Measurements from ENCODE around the gene RET. TPM values are rescaled to one million over a fixed set of nuclear protein-coding genes. Genes with fewer than 3 reads are reported as not detected.

The RET gene
- total RNA-seq, 2 donors from 2014 or later: 1.9 to 3.3 TPM

DNA sequence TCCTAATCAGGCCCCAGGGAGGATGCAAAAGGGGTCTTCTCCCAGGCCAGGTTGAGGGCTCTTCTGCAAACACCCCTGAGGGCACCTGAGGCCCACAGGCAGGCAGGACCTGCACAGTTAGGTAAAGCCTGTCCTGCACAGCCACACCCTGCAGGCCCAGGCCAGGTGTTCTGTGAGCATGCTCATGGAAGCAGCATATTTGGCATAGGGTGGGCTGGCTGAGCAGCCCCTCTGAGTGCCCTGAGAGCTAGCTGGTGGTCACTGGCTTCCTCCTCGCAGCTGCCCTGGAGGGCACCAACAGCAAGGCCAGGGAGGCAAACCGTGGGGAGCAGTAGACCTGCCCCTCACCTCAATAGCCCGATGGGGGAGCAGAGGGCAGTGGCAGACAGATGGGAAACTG is 3.7 kb upstream of the RET start:
- H3K27me3 ChIP-seq: peaks cover 8% of the 10 kb centered on the region
- no peaks in the 10 kb centered on the region for H3K4me1 ChIP-seq
- intact Hi-C loops (cut with DNase I): no loop called here
- no peak overlapping the region for H3K4me3 ChIP-seq
- no peaks in the 10 kb centered on the region for H3K36me3 ChIP-seq
- no peak for DNase-seq
- no peak overlapping the region for H3K9ac ChIP-seq (ENCODE audit: low read depth in 2 of 2, low read length in 2 of 2)
- no peaks in the 10 kb centered on the region for H3K9me3 ChIP-seq
- no peak overlapping the region for H3K27ac ChIP-seq
- TF ChIP-seq, protein P1, sequence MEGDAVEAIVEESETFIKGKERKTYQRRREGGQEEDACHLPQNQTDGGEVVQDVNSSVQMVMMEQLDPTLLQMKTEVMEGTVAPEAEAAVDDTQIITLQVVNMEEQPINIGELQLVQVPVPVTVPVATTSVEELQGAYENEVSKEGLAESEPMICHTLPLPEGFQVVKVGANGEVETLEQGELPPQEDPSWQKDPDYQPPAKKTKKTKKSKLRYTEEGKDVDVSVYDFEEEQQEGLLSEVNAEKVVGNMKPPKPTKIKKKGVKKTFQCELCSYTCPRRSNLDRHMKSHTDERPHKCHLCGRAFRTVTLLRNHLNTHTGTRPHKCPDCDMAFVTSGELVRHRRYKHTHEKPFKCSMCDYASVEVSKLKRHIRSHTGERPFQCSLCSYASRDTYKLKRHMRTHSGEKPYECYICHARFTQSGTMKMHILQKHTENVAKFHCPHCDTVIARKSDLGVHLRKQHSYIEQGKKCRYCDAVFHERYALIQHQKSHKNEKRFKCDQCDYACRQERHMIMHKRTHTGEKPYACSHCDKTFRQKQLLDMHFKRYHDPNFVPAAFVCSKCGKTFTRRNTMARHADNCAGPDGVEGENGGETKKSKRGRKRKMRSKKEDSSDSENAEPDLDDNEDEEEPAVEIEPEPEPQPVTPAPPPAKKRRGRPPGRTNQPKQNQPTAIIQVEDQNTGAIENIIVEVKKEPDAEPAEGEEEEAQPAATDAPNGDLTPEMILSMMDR (IDR thresholded peaks at IDR 0.05): no peak

DNA sequence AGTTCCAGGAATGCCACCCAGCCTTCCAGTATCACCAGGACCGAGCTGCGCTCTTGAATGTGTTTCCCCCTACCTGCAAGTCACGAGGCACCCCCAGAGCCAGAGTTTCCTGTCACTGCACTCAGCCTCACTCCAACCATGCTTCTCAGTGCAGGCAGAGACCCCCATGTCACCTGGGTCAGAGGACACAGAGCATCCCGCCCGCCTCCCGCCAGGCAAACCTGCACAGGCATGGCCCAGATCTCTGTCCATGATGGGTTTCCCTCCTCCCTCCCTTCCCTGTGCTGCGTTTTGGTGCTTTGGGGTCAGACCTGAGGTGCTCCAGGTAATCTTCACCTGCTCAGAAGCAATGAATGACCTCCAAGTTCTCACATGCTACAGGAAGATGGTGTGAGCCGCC is 3.1 kb upstream of the RET start:
- Histone ChIP-seq H3K4me3 (no peak overlapping the region), H3K9ac (ENCODE audit: low read depth in 2 of 2, low read length in 2 of 2) (no peak overlapping the region), H3K27me3 (peaks cover 13% of the 10 kb centered on the region), H3K9me3 (no peaks in the 10 kb centered on the region), H3K36me3 (no peaks in the 10 kb centered on the region), H3K27ac (no peak overlapping the region), H3K4me1 (no peaks in the 10 kb centered on the region)
- intact Hi-C loops (cut with DNase I): no loop called here
- TF ChIP-seq, protein P1 (IDR thresholded peaks at IDR 0.05): no peak
- no peak for DNase-seq

DNA sequence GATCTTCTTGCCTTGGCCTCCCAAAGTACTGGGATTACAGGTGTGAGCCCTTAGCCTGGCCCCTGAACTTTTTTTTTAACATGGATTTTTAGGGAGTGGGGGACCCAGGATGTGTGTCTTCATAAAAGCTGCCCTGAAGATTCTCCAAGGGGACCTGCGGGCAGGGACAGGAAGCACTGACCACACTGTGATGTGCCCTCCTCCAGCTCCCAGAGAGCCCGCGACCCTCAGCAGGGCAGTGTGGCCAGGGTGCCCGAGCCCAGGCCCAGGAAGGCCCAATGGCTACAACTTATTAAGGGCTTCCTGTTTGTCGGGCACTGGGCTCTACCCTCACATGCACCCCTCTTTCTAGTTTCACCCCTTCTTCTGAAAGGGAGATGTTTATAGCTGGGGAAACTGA is 2.5 kb upstream of the RET start:
- Histone ChIP-seq H3K9me3 (no peaks in the 10 kb centered on the region), H3K36me3 (no peaks in the 10 kb centered on the region), H3K4me3 (no peak overlapping the region), H3K27ac (no peak overlapping the region), H3K4me1 (no peaks in the 10 kb centered on the region), H3K27me3 (peaks cover 13% of the 10 kb centered on the region), H3K9ac (ENCODE audit: low read depth in 2 of 2, low read length in 2 of 2) (no peak overlapping the region)
- intact Hi-C loops (cut with DNase I): no loop called here
- TF ChIP-seq, protein P1 (IDR thresholded peaks at IDR 0.05): no peak
- DNase-seq: no peak

DNA sequence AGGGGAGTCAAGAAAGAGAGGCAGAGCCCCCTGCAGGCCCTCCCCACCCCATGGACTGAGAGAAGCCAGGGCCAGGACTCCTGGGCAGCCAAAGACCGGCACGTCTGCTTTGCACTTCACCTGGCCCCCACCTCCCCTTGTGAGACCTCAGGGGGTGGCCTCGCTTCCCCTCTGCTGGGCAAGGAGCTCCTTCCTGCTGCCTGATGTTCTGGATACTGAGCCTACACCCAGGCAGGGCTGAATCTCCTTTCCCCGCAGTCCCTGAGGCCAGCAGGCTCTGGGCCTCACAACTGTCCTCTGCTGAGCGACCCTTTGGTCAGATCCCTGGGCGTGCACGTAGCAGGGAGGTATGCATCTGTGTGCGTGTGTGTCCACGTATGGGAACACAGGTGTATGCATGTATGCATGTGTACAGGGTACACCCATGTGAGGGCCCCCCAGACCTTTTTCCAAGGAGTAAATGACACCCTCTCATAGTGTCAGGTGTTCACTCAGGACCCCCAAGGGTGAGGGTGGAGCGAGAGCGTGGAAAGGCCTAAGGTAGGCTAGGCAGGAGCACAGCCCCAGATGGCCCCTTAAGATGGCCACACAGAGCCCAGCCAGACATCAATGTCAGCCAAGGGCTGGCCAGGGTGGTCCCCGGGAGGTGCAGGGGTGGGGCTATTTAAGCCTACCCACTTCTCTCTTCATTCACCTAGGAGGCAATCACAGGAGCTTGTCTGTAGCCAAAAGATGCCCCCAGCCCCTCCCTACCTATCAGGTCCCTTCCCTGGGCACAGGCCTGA is 1.9 kb upstream of the RET start:
- no peak overlapping the region for H3K4me3 ChIP-seq
- DNase-seq: no peak
- no peaks in the 10 kb centered on the region for H3K36me3 ChIP-seq
- TF ChIP-seq, protein P1 (IDR thresholded peaks at IDR 0.05): no peak
- no peak overlapping the region for H3K27ac ChIP-seq
- H3K27me3 ChIP-seq: peaks cover 13% of the 10 kb centered on the region
- no peaks in the 10 kb centered on the region for H3K9me3 ChIP-seq
- no peaks in the 10 kb centered on the region for H3K4me1 ChIP-seq
- intact Hi-C loops (cut with DNase I): no loop called here
- no peak overlapping the region for H3K9ac ChIP-seq (ENCODE audit: low read depth in 2 of 2, low read length in 2 of 2)

DNA sequence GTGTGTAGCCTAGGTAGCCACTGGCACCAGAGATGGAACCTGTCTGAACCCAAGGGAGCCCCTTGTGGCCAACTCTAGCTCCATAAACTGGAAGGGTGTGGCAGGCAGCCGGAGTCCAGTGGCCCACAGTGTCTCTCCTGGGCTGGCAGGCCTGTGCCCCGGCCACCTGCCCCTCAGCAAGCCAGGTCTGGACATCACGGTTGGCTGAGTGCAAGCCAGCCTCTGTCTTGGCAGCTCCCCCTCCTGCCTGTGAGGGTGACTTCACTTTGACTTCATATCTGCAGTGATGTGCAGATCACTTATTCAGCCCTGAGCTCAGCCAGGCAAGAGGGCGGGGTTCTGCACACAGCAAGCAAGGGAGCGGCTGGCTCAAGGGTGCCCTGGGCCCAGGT is 1.3 kb upstream of the RET start:
- Histone ChIP-seq H3K36me3 (no peaks in the 10 kb centered on the region), H3K27ac (no peak overlapping the region), H3K4me1 (no peaks in the 10 kb centered on the region), H3K27me3 (peaks cover 13% of the 10 kb centered on the region), H3K4me3 (no peak overlapping the region), H3K9me3 (no peaks in the 10 kb centered on the region), H3K9ac (ENCODE audit: low read depth in 2 of 2, low read length in 2 of 2) (no peak overlapping the region)
- no peak for DNase-seq
- intact Hi-C loops (cut with DNase I): no loop called here
- TF ChIP-seq, protein P1 (IDR thresholded peaks at IDR 0.05): no peak
